ENCODE results near the gene DTX3L.

Gene DTX3L

GRCh38 chr3:122598556-122598955 is 34.4 kb downstream of the DTX3L start:
- DNase-seq (ENCODE audit: low read depth), result no peak
- TF ChIP-seq CTCF (IDR thresholded peaks at IDR 0.05; ENCODE audit: insufficient read depth, low read depth, low read length, missing control alignments), result no peak

GRCh38 chr3:122602011-122602710 is 38.0 kb downstream of the DTX3L start:
- TF ChIP-seq CTCF (IDR thresholded peaks at IDR 0.05; ENCODE audit: insufficient read depth, low read depth, low read length, missing control alignments), result no peak
- no peak for DNase-seq (ENCODE audit: low read depth)
- no peak overlapping the region for H3K4me3 ChIP-seq (ENCODE audit: low read length)

More at GRCh38 chr3:122598556-122598955, 34.4 kb downstream of the DTX3L start:
- H3K4me3 ChIP-seq (ENCODE audit: low read length), result no peak overlapping the region

- H3K4me3 ChIP-seq (ENCODE audit: low read length), result no peak overlapping the region
- DNase-seq (ENCODE audit: low read depth), result no peak
- TF ChIP-seq CTCF (IDR thresholded peaks at IDR 0.05; ENCODE audit: insufficient read depth, low read depth, low read length, missing control alignments), result no peak
These were observed 38.9 kb downstream of the DTX3L start for GRCh38 chr3:122603056-122603455.

- no peak for DNase-seq (ENCODE audit: low read depth)
- no peak overlapping the region for H3K4me3 ChIP-seq (ENCODE audit: low read length)
- TF ChIP-seq CTCF (IDR thresholded peaks at IDR 0.05; ENCODE audit: insufficient read depth, low read depth, low read length, missing control alignments), result no peak
These were observed 42.2 kb downstream of the DTX3L start for GRCh38 chr3:122606330-122606729.

GRCh38 chr3:122608916-122609315 is 44.8 kb downstream of the DTX3L start:
- no peak overlapping the region for H3K4me3 ChIP-seq (ENCODE audit: low read length)
- DNase-seq (ENCODE audit: low read depth), result no peak
- TF ChIP-seq CTCF (IDR thresholded peaks at IDR 0.05; ENCODE audit: insufficient read depth, low read depth, low read length, missing control alignments), result no peak

GRCh38 chr3:122609798-122610559 is 45.8 kb downstream of the DTX3L start:
- no peak for TF ChIP-seq CTCF (IDR thresholded peaks at IDR 0.05; ENCODE audit: insufficient read depth, low read depth, low read length, missing control alignments)
- no peak overlapping the region for H3K4me3 ChIP-seq (ENCODE audit: low read length)
- peak; percentile 84 for DNase-seq (ENCODE audit: low read depth)
